HG03442 (cell line): ENCODE measurements around the gene KIAA1755.

ENCODE experiments used
- ATAC-seq: cut with Tn5 transposase; IDR thresholded peaks from one replicate; pipeline ENCODE4 v1.9.1; 2021; ENCODE audit warnings: mild to moderate bottlenecking, moderate library complexity; ENCODE audit not compliant: unreplicated experiment

The KIAA1755 gene

DNA sequence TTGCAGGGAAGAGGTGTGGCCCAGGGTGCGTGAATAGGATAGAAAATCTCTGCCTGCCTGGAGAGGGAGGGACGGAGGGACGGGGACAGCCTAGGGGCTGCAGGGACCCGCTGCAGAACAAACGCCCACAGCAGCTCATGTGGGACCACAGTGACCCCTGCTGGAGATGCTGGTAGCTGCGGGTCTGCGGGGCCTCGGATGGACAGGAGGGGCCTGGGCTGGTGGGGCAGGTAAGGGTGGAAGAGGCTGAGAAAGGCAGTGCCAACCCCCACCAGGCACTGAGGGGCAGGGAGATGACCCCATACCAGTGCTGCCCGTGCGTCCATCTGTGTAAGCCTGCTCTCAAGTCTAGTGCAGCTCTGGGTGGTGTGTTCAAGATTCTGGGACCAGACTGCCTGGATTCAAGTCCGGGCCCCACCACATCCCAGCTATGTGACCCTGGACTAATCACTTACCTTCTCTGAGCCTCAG, 39.4 kb downstream of the KIAA1755 start:
- no peak for ATAC-seq

- ATAC-seq, result no peak
Observed at GRCh38 chr20:38220587-38221118, 39.9 kb downstream of the KIAA1755 start.

GRCh38 chr20:38219006-38219950, 41.3 kb downstream of the KIAA1755 start:
- no peak for ATAC-seq

DNA sequence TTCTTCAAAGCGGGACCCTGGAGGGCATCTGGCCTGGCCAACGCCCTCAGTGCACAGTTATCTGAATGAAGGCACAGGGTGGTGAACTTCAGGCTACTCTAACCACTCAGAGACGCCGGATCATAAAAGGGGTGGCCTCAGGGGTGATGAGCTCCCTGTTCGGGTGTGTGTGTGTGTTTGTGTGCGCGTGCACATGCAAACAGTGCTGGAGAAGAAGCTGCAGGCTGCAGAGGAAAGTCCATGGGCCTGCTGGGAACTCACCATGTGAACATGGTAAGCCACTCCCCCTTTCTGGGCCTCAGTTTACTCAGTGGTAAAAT, 42.0 kb downstream of the KIAA1755 start:
- ATAC-seq, result no peak

GRCh38 chr20:38217791-38218565, 42.6 kb downstream of the KIAA1755 start:
- no peak for ATAC-seq

DNA sequence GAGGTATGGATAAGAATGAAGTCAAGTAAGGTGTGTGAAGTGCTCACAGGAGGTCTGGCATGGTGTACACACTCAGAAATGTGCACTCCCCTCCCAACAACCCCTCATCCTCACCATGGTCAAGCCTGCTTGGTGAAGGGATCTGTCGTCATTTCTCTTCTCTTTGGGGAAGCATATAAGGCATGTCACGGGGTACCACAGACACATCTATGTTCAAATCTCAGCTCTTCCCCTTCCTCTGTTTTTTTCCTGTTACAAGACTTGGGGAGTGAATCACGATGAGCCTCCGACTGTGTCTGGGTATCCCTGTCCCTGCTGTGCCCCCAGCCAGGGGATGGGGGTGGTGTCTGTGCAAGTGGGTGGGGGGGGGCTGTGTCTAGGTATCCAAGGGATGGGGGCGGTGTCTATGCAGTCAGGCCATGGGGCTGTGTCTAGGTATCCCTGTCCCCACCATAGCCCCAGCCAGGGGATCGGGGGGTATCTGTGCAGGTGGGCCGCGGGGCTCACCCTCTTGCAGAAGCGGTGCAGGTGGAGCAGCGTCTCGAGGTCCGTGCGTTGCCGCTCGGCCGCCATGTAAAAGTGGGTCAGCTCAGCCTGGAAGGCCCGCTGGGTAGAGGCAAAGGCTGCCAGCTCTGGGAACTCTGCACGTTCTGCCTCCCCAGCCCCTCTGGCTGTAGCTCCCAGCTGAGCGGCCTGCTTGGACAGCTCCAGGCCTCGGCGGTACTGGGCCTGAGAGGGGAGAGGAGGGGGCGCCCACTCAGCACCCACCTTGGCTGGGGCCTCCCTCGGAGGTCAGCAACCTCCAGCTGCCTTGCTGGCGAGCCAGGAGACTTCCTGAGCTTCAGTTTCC, 43.6 kb downstream of the KIAA1755 start:
- ATAC-seq, result no peak

DNA sequence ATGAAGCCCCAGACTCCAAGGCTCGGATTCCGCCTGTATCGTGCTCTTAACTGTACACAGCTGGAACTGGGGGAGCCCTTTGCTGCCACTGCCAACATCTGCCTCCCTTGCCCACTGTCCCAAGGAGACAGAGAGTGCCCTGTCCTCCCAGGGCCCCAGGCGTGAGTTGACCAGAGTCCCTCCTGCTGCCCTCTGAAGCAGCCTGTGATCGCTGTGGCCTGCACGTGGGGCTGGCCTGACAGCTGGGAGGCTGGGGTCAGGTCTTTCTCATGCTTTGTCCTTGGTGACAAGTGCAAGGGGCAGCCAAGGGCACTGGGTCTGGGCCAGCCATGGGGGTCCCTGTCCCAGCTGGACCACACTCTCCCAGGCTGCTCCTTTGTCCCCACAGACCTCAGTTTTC, 44.3 kb downstream of the KIAA1755 start:
- no peak for ATAC-seq

DNA sequence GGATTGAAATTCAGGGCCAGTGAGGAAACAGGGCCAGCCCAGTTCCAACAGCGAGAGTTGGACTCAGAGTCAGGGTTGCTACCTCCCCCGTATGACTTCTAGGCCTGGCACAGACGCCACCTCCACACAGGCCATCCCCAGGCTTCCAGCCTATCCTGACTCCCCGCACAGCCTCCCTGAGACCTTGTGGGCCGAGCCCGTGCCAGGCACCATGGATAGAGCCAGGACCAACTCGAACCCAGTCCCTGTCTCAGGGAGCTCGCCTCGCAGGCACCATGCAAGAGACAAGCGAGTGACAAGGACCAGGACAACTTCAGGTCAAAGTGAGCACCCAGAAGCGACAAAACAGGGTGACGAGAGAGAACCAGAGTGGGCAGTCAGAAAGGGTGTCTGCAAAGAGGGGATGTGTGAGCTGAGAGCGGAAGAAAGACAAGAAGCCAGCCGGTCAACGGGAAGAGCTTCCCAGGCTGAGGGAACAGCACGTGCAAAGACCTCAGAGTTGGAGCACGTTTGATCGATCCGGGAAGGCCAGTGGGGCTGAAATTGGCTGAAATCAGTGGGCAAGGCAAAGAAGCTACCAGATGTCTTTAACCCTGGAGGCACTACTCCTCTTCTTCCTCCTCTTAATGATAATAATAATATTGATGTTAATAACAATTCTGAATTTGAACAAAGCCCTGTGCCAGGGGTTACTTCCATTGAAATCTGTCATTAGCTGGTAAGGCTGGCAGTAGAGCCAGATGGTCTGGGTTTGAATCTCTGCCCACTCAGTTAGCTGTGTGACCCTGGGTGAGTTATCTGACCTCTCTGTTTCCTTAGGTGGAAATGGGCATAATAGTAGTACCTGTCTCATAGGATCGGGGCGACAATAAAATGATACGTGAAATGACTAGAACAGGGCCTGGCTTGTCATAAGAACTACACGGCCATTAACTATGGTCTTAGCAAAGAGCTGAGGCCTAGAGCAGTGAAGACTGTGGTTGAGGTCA, 45.0 kb downstream of the KIAA1755 start:
- ATAC-seq, result no peak

- ATAC-seq, result no peak
Observed at GRCh38 chr20:38214256-38215193, 46.0 kb downstream of the KIAA1755 start.

- no peak for ATAC-seq
Observed at GRCh38 chr20:38213607-38213940, 47.0 kb downstream of the KIAA1755 start.

DNA sequence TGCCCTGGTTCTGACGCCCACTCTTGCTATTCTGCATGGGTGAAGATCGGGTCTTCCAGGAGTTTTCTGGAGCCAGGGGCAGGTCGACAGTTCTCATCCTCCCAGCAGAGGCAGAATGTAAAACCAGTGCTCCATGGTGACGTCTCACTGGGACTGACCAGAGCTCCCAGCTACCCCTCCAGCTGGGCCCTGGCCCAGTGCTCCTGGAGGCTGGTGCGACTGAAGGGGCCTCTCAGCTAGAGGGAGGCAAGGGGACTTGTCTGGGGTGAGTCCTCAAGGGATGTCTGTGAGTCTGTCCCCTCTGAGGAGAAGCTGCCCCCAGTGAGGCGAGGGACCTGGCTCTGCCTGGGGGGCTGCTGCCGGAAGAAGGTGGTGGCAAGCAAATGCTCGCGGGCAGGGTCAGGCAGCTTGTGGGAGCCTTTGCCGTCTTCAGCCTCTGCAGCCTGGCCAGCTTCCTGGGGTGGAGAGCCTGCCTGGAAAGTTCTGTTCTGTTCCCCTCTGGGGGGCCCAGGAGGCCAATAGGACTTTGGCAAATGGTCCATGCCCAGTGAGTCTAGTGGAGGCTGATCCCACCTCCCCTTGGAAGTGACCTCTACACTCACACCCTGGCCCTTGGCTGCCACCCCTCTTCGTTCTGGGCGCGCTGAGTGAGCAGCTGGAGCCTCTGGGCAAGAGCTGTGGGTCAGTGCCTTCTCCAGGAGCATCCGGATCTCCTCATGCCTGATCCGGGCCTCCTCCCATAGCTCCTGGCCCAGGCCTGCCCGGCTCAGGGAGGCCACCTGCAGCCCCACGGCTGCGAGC, 47.5 kb downstream of the KIAA1755 start:
- ATAC-seq, result no peak

- ATAC-seq, result no peak
Observed at GRCh38 chr20:38211200-38212097, 49.1 kb downstream of the KIAA1755 start.

DNA sequence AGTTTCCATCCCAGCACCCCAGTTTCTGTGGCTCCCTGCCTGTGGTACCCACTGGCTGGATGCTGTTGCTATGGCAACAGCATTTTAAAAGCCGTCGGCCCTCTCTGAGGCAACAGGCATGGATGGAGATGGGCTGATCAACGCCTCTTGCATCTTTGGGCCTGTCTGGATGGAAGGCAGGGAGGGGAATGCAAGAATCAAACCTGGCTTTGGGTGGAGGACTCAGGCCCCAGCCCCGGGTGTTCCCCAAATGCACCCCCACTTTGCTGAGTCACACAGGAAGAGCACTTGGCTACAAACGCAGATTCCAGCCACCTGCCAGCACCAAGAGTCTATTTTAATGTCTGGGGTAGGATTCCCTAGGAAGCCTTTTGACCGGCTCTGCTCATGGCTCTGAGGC, 49.8 kb downstream of the KIAA1755 start:
- no peak for ATAC-seq

- no peak for ATAC-seq
Observed at GRCh38 chr20:38209736-38210405, 50.7 kb downstream of the KIAA1755 start.

DNA sequence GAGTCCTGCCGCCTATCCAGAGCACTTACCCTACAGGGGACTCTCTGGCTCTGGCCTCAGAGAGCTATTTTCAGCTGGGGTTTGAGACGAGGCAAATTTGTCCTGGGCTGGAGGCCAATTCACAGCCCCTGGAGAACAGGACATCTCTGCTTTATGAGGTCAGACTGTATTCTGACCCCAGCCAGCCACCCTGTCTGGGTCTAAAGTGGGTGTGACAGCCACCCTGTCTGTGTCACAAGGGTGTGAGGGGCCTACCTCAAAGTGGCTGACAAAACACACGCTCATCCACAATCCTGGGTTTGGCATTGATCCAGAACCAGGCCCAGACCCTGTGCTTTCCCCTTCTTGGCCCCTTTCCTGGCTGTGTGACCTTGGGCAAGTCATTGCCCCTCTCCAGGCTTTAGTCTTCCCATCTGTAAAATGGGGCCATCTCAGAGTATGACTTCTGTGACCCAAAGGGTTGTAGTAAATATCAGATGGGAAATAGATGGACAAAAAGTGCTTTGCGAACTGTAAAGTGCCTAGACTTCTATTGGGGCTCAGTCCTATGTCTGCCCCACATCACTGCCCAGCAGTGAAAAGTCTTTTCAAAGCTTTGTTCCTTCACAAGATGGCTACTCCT, 51.4 kb downstream of the KIAA1755 start:
- no peak for ATAC-seq

- ATAC-seq, result no peak
Observed at GRCh38 chr20:38208523-38208922, 52.0 kb downstream of the KIAA1755 start.
